Neuronal stem cell (in vitro differentiated cells): ENCODE measurements around the gene PACS2.

Experiments
- DNase-seq: peaks from one replicate; pipeline ENCODE4 v3.0.0-alpha.2; 2013; ENCODE audit warnings: low spot score
- H2AFZ ChIP-seq: one replicate; pipeline ENCODE4 v1.6.1; 2013; ENCODE audit warnings: mild to moderate bottlenecking, low read length, inconsistent platforms
- H2AK5ac ChIP-seq: 2 replicates; pipeline ENCODE4 v1.6.1; 2013; ENCODE audit warnings: low read depth, mild to moderate bottlenecking, inconsistent platforms, low read length, moderate library complexity, mixed read lengths
- H2BK120ac ChIP-seq: 2 replicates; pipeline ENCODE4 v1.6.1; 2013; ENCODE audit warnings: low read depth, mild to moderate bottlenecking, inconsistent platforms, low read length, moderate library complexity, mixed read lengths
- H2BK12ac ChIP-seq: one replicate; pipeline ENCODE4 v1.6.1; 2013; ENCODE audit warnings: low read length, inconsistent platforms
- H2BK15ac ChIP-seq: 2 replicates; pipeline ENCODE4 v1.6.1; 2013; ENCODE audit warnings: mild to moderate bottlenecking, low read length, inconsistent platforms, mixed read lengths
- H2BK5ac ChIP-seq: one replicate; pipeline ENCODE4 v1.6.1; 2013; ENCODE audit warnings: inconsistent platforms, mild to moderate bottlenecking, low read length, moderate library complexity
- H3K14ac ChIP-seq: one replicate; pipeline ENCODE4 v1.6.1; 2013; ENCODE audit warnings: low read length, inconsistent platforms
- H3K18ac ChIP-seq: 2 replicates; pipeline ENCODE4 v1.6.1; 2013; ENCODE audit warnings: low read length, inconsistent platforms
- H3K23ac ChIP-seq: 2 replicates; pipeline ENCODE4 v1.6.1; 2013; ENCODE audit warnings: low read depth, mild to moderate bottlenecking, mixed read lengths, low read length, inconsistent platforms; ENCODE audit not compliant: poor library complexity
- H3K27ac ChIP-seq: replicated peaks from 3 replicates; pipeline ENCODE4 v1.5.1; 2013; ENCODE audit warnings: low read length, inconsistent platforms
- H3K27me3 ChIP-seq, 3 experiments: 2 replicates each; pipeline ENCODE4 v1.6.1; 2013; ENCODE audit warnings: low read length in 3 of 3, mild to moderate bottlenecking in 2 of 3, inconsistent platforms in 1 of 3, low read depth in 1 of 3, mixed read lengths in 1 of 3, moderate library complexity in 1 of 3; ENCODE audit not compliant: control insufficient read depth in 3 of 3, insufficient read depth in 3 of 3
- H3K36me3 ChIP-seq, 2 donors: replicated peaks in 1 of 2; 2 replicates each; pipeline ENCODE4 v1.6.1; 2013; ENCODE audit warnings: low read length in 2 of 2; ENCODE audit not compliant: control insufficient read depth in 2 of 2, insufficient read depth in 2 of 2
- H3K4ac ChIP-seq: 2 replicates; pipeline ENCODE4 v1.6.1; 2013; ENCODE audit warnings: inconsistent platforms, mild to moderate bottlenecking, low read length, moderate library complexity
- H3K4me1 ChIP-seq, 2 donors: 1 replicate in 1 of 2; 2 replicates in 1 of 2; pipeline ENCODE4 v1.6.1; 2013; ENCODE audit warnings: low read length in 2 of 2, low read depth in 1 of 2; ENCODE audit not compliant: control insufficient read depth in 2 of 2, insufficient read depth in 1 of 2
- H3K4me2 ChIP-seq: one replicate; pipeline ENCODE4 v1.6.1; 2013; ENCODE audit warnings: mild to moderate bottlenecking, low read length, inconsistent platforms; ENCODE audit not compliant: insufficient read depth, poor library complexity, severe bottlenecking
- H3K4me3 ChIP-seq, 2 donors: 2 replicates each; pipeline ENCODE4 v1.5.1; 2013; ENCODE audit warnings: low read length in 2 of 2, mild to moderate bottlenecking in 2 of 2, inconsistent platforms in 1 of 2, moderate library complexity in 1 of 2
- H3K79me1 ChIP-seq: one replicate; pipeline ENCODE4 v1.6.1; 2013; ENCODE audit warnings: low read depth, mild to moderate bottlenecking, inconsistent platforms, low read length, moderate library complexity
- H3K9ac ChIP-seq: one replicate; pipeline ENCODE4 v1.6.1; 2013; ENCODE audit warnings: mild to moderate bottlenecking, low read depth, low read length, inconsistent platforms; ENCODE audit not compliant: poor library complexity
- H3K9me3 ChIP-seq, 2 donors: replicated peaks in 1 of 2; 2 replicates each; pipeline versions ENCODE3 to v1.6.1; 2013; ENCODE audit warnings: low read length in 2 of 2, mild to moderate bottlenecking in 2 of 2, inconsistent platforms in 1 of 2, low read depth in 1 of 2, mixed read lengths in 1 of 2, moderate library complexity in 1 of 2; ENCODE audit not compliant: control insufficient read depth in 2 of 2, insufficient read depth in 1 of 2
- H4K8ac ChIP-seq: one replicate; pipeline ENCODE4 v1.6.1; 2013; ENCODE audit warnings: low read depth, mild to moderate bottlenecking, inconsistent platforms, low read length, moderate library complexity
- H4K91ac ChIP-seq: one replicate; pipeline ENCODE4 v1.6.1; 2013; ENCODE audit warnings: low read length, low read depth, mild to moderate bottlenecking, inconsistent platforms; ENCODE audit not compliant: poor library complexity
- WGBS, 2 donors: extraction: QIAGEN DNeasy Blood & Tissue Kit; methylation state at CpG; one replicate each; pipeline ENCODE4 v1.1.7; 2013; ENCODE audit warnings: missing lambda C conversion rate in 2 of 2, mixed read lengths in 1 of 2; ENCODE audit not compliant: insufficient read length in 2 of 2, insufficient replicate concordance in 1 of 2; ENCODE audit errors: extremely low coverage in 2 of 2; 5-methylcytosine and 5-hydroxymethylcytosine counted together

Gene PACS2

GRCh38 chr14:105414456-105415371 is 100.2 kb downstream of the PACS2 start:
- no peak overlapping the region for H3K27ac ChIP-seq
- peak overlapping the region; percentile 89 for H2AFZ ChIP-seq
- H3K23ac ChIP-seq = peak overlapping the region; percentile 80
- H3K4me1 ChIP-seq = peaks cover 7 to 19% of the 10 kb centered on the region in 2 donors
- peak overlapping the region; percentile 98 for H3K14ac ChIP-seq
- H4K8ac ChIP-seq = peak overlapping the region; percentile 95
- peaks cover 2% of the 10 kb centered on the region for H3K79me1 ChIP-seq
- H2BK12ac ChIP-seq = peak overlapping the region; percentile 30
- H3K4me3 ChIP-seq = peak overlapping the region; percentile 13 to 88
- peak overlapping the region; percentile 66 for H3K4ac ChIP-seq
- peaks cover 7 to 12% of the 10 kb centered on the region in 2 donors for H3K9me3 ChIP-seq
- WGBS, 2 donors = no CpG with 5 or more reads among the region's 79 CpGs
- H2BK120ac ChIP-seq = no peak overlapping the region
- no peak overlapping the region for H4K91ac ChIP-seq
- H3K9ac ChIP-seq = peak overlapping the region; percentile 92
- peak overlapping the region; percentile 93 for H2AK5ac ChIP-seq
- DNase-seq = peak; percentile 61
- H3K18ac ChIP-seq = peak overlapping the region; percentile 98
- H3K4me2 ChIP-seq = peak overlapping the region; percentile 87
- no peaks in the 10 kb centered on the region for H3K36me3 ChIP-seq
- H2BK5ac ChIP-seq = no peak overlapping the region
- peaks cover 4 to 35% (median 21%) of the 10 kb centered on the region in 3 experiments for H3K27me3 ChIP-seq
- no peak overlapping the region for H2BK15ac ChIP-seq

- no peak overlapping the region for H3K4ac ChIP-seq
- H3K4me3 ChIP-seq = peak overlapping the region in 1 of 2 donors; percentile 13
These were observed 101.2 kb downstream of the PACS2 start for GRCh38 chr14:105415481-105416428.

GRCh38 chr14:105416671-105417070 is 102.1 kb downstream of the PACS2 start:
- no peak overlapping the region for H2BK12ac ChIP-seq
- peaks cover 3 to 8% of the 10 kb centered on the region in 2 donors for H3K36me3 ChIP-seq
- no peak overlapping the region for H4K91ac ChIP-seq
- no CpG with 5 or more reads among the region's 11 CpGs for WGBS, 2 donors
- H3K9ac ChIP-seq = no peak overlapping the region
- H3K4ac ChIP-seq = no peak overlapping the region
- no peak overlapping the region for H2BK15ac ChIP-seq
- peaks cover 0 to 5% of the 10 kb centered on the region in 2 donors for H3K9me3 ChIP-seq
- H3K14ac ChIP-seq = no peak overlapping the region
- H2BK120ac ChIP-seq = no peak overlapping the region
- no peak for DNase-seq
- no peak overlapping the region for H3K23ac ChIP-seq
- no peak overlapping the region for H3K4me3 ChIP-seq
- H2BK5ac ChIP-seq = no peak overlapping the region
- H2AFZ ChIP-seq = no peak overlapping the region
- H3K18ac ChIP-seq = no peak overlapping the region
- peaks cover 0 to 20% (median 11%) of the 10 kb centered on the region in 3 experiments for H3K27me3 ChIP-seq
- peaks cover 17 to 24% of the 10 kb centered on the region in 2 donors for H3K4me1 ChIP-seq
- H3K27ac ChIP-seq = no peak overlapping the region
- peaks cover 12% of the 10 kb centered on the region for H3K79me1 ChIP-seq
- no peak overlapping the region for H3K4me2 ChIP-seq
- H2AK5ac ChIP-seq = no peak overlapping the region
- H4K8ac ChIP-seq = no peak overlapping the region

More at GRCh38 chr14:105415481-105416428, 101.2 kb downstream of the PACS2 start:
- Histone ChIP-seq H2BK15ac (no peak overlapping the region), H2AFZ (peak overlapping the region; percentile 89), H3K9me3 (peaks cover 3 to 7% of the 10 kb centered on the region in 2 donors), H3K23ac (no peak overlapping the region), H2BK12ac (no peak overlapping the region), H2AK5ac (peak overlapping the region; percentile 4), H3K4me2 (no peak overlapping the region), H3K27ac (no peak overlapping the region), H3K36me3 (no peaks in the 10 kb centered on the region), H2BK5ac (no peak overlapping the region), H3K14ac (no peak overlapping the region), H3K27me3 (peaks cover under 1 to 27% (median 17%) of the 10 kb centered on the region in 3 experiments), H3K79me1 (peaks cover 3% of the 10 kb centered on the region), H4K8ac (no peak overlapping the region), H3K9ac (peak overlapping the region; percentile 27), H2BK120ac (no peak overlapping the region), H3K4me1 (peaks cover 9 to 20% of the 10 kb centered on the region in 2 donors), H4K91ac (no peak overlapping the region), H3K18ac (no peak overlapping the region)
- no CpG with 5 or more reads among the region's 25 CpGs for WGBS, 2 donors
- no peak for DNase-seq
